KBM-7 (cell line): ENCODE results near the gene FAM167B.
"Not testable (repeated sequence)": the region's sequence is repeated elsewhere in the genome, so short reads cannot be mapped to it uniquely, and the experiment has no call there.

Experiments used
- DNase-seq: peaks from one replicate; pipeline ENCODE4 v3.0.0-alpha.2; 2015
- in situ Hi-C: fragments of 300-500 bp; cut with MboI; formaldehyde crosslinking; loops from 2 replicates; pipeline ENCODE4 v1.14.3; 2020; ENCODE audit warnings: low sequenced_read_pairs, low pct_unique_long_range_greater_than_20kb, mixed read lengths

The FAM167B gene

GRCh38 chr1:32291145-32291707 lies 44.2 kb downstream of the FAM167B start:
- no peak for DNase-seq
- in situ Hi-C loops, result no loop called here

GRCh38 chr1:32291708-32292538 lies 44.9 kb downstream of the FAM167B start, which contains the start of gene HDAC1:
Gene HDAC1 (plus strand): TSS chr1:32292083. CDS start chr1:32292170, 87 bp downstream.
- in situ Hi-C loops, result no loop called here

GRCh38 chr1:32298211-32298610 lies 51.2 kb downstream of the FAM167B start:
- in situ Hi-C loops, DNase-seq: not testable (repeated sequence)

More at GRCh38 chr1:32291708-32292538, 44.9 kb downstream of the FAM167B start, which contains the start of gene HDAC1:
- peak; percentile 98 for DNase-seq
